GM12874 (cell line): ENCODE measurements around the gene AARSD1.

Source experiments
- TF ChIP-seq, protein P1 (sequence below): IDR thresholded peaks from 2 replicates; pipeline ENCODE4 v1.5.1; 2011; ENCODE audit warnings: low read depth, mild to moderate bottlenecking, control low read depth, low read length, moderate library complexity; ENCODE audit not compliant: insufficient read depth

AARSD1 gene, protein sequence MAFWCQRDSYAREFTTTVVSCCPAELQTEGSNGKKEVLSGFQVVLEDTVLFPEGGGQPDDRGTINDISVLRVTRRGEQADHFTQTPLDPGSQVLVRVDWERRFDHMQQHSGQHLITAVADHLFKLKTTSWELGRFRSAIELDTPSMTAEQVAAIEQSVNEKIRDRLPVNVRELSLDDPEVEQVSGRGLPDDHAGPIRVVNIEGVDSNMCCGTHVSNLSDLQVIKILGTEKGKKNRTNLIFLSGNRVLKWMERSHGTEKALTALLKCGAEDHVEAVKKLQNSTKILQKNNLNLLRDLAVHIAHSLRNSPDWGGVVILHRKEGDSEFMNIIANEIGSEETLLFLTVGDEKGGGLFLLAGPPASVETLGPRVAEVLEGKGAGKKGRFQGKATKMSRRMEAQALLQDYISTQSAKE

GRCh38 chr17:42964161-42964932 lies at the start of gene AARSD1:
Gene AARSD1, minus strand, starts transcription at chr17:42964454. Its CDS starts 14 bp downstream, at chr17:42964440.
- TF ChIP-seq, protein P1, sequence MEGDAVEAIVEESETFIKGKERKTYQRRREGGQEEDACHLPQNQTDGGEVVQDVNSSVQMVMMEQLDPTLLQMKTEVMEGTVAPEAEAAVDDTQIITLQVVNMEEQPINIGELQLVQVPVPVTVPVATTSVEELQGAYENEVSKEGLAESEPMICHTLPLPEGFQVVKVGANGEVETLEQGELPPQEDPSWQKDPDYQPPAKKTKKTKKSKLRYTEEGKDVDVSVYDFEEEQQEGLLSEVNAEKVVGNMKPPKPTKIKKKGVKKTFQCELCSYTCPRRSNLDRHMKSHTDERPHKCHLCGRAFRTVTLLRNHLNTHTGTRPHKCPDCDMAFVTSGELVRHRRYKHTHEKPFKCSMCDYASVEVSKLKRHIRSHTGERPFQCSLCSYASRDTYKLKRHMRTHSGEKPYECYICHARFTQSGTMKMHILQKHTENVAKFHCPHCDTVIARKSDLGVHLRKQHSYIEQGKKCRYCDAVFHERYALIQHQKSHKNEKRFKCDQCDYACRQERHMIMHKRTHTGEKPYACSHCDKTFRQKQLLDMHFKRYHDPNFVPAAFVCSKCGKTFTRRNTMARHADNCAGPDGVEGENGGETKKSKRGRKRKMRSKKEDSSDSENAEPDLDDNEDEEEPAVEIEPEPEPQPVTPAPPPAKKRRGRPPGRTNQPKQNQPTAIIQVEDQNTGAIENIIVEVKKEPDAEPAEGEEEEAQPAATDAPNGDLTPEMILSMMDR: no peak

DNA sequence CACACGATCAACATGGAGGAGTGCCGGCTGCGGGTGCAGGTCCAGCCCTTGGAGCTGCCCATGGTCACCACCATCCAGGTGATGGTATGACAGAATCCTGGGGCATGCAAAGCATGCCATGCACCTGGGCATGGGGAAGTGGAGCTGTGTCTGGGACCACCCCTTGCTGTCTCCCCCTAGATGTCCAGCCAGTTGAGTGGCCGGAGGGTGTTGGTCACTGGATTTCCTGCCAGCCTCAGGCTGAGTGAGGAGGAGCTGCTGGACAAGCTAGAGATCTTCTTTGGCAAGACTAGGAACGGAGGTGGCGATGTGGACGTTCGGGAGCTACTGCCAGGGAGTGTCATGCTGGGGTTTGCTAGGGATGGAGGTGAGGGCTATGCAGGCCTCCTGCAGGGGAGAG lies 49.0 kb upstream of the AARSD1 start:
- TF ChIP-seq, protein P1: no peak

DNA sequence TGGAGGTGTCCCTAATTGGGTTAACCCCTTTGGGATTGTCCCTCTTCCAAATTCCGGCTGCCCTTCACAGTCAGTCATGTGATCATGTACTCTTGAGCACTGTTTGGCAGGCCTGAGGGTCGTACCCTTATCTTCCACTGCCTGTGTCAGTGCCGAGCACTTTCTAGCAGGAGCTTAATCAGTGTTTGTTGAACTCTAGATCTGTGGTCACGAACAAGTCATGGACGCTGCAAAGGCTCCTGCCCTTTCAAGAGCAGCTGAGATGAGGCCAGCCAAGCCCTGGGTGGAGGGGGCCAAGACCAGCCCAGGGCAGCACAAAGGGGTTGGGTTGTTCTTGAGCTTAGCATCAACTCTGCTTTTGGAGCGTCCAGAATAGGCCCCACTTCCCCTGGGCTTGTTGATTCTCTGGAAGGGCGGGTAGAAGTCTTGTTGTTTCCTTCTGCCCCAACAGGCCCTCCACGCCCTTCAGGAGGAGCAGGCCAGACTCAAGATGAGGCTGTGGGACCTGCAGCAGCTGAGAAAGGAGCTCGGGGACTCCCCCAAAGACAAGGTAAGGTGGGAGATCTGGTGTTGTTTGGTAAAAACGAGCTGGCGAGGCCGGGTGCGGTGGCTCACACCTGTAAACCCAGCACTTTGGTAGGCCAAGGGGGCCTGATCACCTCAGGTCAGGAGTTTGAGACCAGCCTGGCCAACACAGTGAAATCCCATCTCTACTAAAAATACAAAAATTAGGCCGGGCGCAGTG lies 47.6 kb upstream of the AARSD1 start:
- TF ChIP-seq, protein P1: no peak

GRCh38 chr17:43010667-43011308 lies 46.5 kb upstream of the AARSD1 start:
- TF ChIP-seq, protein P1: no peak

DNA sequence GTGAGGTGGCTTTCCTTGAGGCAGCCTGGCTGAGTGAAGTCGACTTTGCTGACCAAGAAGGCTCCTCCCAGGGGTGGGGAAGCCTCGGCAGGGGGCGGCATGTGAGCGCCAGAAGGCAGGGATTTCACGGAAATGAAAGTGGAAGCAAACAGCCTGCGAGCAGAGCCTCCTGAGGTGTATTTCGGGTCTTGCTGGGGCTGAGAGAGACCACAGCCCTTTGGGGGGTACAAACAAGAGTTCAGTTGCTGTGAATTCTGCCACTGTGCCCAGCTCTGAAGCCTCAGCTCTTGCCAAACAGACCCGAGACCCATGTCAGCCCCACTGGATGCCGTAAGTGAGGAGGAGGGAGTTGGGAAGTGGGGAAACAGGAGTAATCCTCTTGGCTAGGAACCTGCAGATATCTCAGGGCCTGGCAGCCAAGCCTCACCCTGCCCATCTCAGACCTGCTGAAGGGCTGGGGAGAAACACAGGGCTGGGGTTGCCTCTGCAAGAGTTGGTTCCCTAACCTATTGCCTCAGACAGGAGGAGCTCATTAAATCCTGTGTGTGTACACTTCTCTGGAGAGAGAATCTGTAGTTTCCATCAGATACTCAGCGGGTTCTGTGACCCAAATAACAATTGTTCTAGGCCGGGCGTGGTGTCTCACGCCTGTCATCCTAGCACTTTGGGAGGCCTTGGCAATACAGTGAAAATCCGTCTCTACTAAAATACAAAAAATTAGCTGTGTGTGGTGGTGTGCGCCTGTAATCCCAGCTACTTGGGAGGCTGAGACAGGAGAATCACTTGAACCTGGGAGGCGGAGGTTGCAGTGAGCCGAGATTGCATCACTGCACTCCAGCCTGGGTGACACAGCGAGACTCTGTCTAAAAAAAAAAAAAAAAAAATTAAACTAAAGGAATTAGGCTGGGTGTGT lies 42.6 kb upstream of the AARSD1 start, which contains the start of gene IFI35:
TSS of gene IFI35 (plus strand) at position 146 of the 913 bp plus-strand sequence. CDS start at position 310, 164 bp downstream.
- TF ChIP-seq, protein P1: peak; percentile 26; the same call in 1 of the 2 replicates

- TF ChIP-seq, protein P1: no peak
These were observed 39.4 kb upstream of the AARSD1 start for GRCh38 chr17:43003542-43004172.
